Lower leg skin (tissue), 3 donors: ENCODE results near the gene AQP2.

Experiments used
- CTCF ChIP-seq, 3 donors: fragments of 450-650 bp; IDR thresholded peaks; one replicate each; pipeline ENCODE4 v1.5.1; 2016; ENCODE audit warnings: antibody characterized with exemption in 3 of 3, mild to moderate bottlenecking in 3 of 3, moderate library complexity in 2 of 3
- POLR2A ChIP-seq, 2 donors: fragments of 450-650 bp; IDR thresholded peaks; one replicate each; pipeline ENCODE4 v1.6.1; 2016 to 2017; ENCODE audit warnings: antibody characterized with exemption in 2 of 2, mild to moderate bottlenecking in 1 of 2, moderate library complexity in 1 of 2

- TF ChIP-seq CTCF (IDR thresholded peaks at IDR 0.05) (no peak), POLR2A (IDR thresholded peaks at IDR 0.05) (no peak)
Observed at GRCh38 chr12:49954863-49955830, 4.6 kb downstream of the AQP2 start.
